Activated CD8-positive, alpha-beta memory T cell treated with anti-CD3 and anti-CD28 coated beads, Interleukin-2, amount 10 ng/mL, durations not matched to agents 7 days and 5 days (primary cell): ENCODE measurements around the gene IGSF11. TPM values are rescaled to one million over a fixed set of nuclear protein-coding genes. Genes with fewer than 3 reads are reported as not detected.
"Not testable (repeated sequence)": the region's sequence is repeated elsewhere in the genome, so short reads cannot be mapped to it uniquely, and the experiment has no call there.

Experiments
- ATAC-seq: fragments of 150-1000 bp; cut with Tn5 transposase; one replicate; pipeline ENCODE4 v1.10.0; 2021; ENCODE audit warnings: moderate library complexity
- CTCF ChIA-PET: fragments of 350-600 bp; sonication (Branson Sonifier 250); formaldehyde crosslinking; loops from one replicate; lab custom pipeline; 2021; ENCODE audit warnings: antibody characterized with exemption; lab: Charles Lee
- DNase-seq: peaks from one replicate; pipeline ENCODE4 v3.0.0-alpha.2; 2020
- H3K27ac Mint-ChIP-seq: one replicate; pipeline ENCODE4 v1.8.0; 2021; ENCODE audit warnings: mild to moderate bottlenecking, mixed read lengths
- H3K27me3 Mint-ChIP-seq: one replicate; pipeline ENCODE4 v1.8.0; 2021; ENCODE audit warnings: mixed read lengths
- H3K36me3 Mint-ChIP-seq: one replicate; pipeline ENCODE4 v1.8.0; 2021; ENCODE audit warnings: mild to moderate bottlenecking, mixed read lengths
- H3K4me1 Mint-ChIP-seq: one replicate; pipeline ENCODE4 v1.8.0; 2021; ENCODE audit warnings: mixed read lengths
- H3K4me3 Mint-ChIP-seq: one replicate; pipeline ENCODE4 v1.8.0; 2021; ENCODE audit warnings: mild to moderate bottlenecking, moderate library complexity, mixed read lengths
- H3K9me3 Mint-ChIP-seq: one replicate; pipeline ENCODE4 v1.8.0; 2022; ENCODE audit warnings: low read depth, mixed read lengths
- total RNA-seq, 2 experiments: library from RNA; stranded (reverse); gene quantifications; one replicate each; pipeline ENCODE4 v1.2.3, GENCODE V29; 2021

The IGSF11 gene, protein sequence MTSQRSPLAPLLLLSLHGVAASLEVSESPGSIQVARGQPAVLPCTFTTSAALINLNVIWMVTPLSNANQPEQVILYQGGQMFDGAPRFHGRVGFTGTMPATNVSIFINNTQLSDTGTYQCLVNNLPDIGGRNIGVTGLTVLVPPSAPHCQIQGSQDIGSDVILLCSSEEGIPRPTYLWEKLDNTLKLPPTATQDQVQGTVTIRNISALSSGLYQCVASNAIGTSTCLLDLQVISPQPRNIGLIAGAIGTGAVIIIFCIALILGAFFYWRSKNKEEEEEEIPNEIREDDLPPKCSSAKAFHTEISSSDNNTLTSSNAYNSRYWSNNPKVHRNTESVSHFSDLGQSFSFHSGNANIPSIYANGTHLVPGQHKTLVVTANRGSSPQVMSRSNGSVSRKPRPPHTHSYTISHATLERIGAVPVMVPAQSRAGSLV
- total RNA-seq = not detected

DNA sequence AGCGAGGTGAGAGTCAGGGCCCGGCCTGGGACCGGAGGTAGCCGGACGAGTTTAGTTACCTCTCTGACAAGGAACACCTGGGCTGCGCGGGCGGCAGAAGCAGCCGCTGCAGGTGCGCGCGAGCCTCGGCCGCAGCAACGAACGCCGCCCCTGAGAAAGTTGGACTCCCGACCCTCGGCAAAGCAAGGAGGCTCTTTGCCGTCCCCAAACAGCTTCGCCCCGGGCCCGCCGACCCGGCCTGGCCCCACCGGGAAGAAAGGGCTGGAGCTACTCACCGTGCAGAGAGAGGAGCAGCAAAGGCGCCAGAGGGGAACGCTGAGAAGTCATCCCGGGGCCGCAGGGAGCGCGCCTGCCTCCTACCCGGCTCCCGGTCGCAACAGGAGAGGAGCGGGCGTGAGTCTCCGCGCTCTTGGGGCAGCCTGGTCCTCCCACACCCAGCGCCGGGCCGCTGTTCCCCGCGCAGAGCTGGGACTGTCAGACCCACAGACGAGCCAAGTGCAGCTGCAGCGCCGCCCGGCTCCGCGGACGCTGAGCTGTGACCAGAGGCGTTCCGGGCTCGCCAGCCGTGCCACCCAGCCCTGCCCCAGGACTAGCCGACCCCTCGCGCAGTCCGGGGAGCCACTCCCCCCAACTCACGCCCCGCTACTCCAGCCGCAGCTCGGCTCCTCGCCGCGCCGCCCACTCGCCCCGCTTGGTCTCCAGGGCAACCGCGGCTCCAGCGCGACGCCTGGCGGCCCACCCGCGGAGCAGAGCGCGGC is at the start of gene IGSF11:
IGSF11 (minus strand) TSS at position 591 of the 758 bp plus-strand sequence; CDS start at position 327, 264 bp downstream.
- CTCF ChIA-PET = interaction anchor here (0.6 to 7.5 kb wide), 18 partner anchors 9 to 646 kb away, joined by 3 to 175 read pairs (median 4); partner anchors contain the start of gene B4GALT4
- ATAC-seq = peak; percentile 95
- Mint-ChIP-seq H3K36me3 (no peaks in the 10 kb centered on the region), H3K4me1 (peaks cover 8% of the 10 kb centered on the region), H3K27ac (no peak within 1 kb of the TSS), H3K27me3 (peaks cover 60% of the 10 kb centered on the region), H3K4me3 (peak within 1 kb of the TSS; percentile 66), H3K9me3 (no peaks in the 10 kb centered on the region)
- DNase-seq = peak; percentile 54

DNA sequence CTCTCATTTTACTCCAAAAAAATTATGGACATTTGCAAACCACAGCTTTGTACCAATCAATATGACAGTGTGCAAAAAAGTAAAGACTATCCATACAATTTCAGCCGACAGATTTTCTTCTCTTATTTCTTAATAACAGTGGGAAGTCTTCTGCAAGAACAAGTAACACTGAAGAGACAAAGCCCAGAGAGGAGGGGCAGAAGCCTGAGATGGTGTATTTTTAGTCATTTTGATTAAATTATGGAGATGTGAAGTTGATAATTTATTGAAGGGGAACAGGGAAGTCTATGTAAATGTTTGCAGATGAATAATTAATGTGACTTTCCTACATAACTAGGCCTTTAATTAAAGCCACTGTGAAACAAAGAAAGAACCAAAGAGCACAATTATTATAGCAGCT is 45.7 kb upstream of the IGSF11 start:
- Mint-ChIP-seq H3K36me3 (no peaks in the 10 kb centered on the region), H3K4me1 (no peaks in the 10 kb centered on the region), H3K9me3 (peaks cover 3% of the 10 kb centered on the region), H3K27me3 (peaks cover 5% of the 10 kb centered on the region), H3K27ac (no peak overlapping the region), H3K4me3 (no peak overlapping the region)
- CTCF ChIA-PET = no interaction called here
- ATAC-seq (no peak), DNase-seq (no peak)

DNA sequence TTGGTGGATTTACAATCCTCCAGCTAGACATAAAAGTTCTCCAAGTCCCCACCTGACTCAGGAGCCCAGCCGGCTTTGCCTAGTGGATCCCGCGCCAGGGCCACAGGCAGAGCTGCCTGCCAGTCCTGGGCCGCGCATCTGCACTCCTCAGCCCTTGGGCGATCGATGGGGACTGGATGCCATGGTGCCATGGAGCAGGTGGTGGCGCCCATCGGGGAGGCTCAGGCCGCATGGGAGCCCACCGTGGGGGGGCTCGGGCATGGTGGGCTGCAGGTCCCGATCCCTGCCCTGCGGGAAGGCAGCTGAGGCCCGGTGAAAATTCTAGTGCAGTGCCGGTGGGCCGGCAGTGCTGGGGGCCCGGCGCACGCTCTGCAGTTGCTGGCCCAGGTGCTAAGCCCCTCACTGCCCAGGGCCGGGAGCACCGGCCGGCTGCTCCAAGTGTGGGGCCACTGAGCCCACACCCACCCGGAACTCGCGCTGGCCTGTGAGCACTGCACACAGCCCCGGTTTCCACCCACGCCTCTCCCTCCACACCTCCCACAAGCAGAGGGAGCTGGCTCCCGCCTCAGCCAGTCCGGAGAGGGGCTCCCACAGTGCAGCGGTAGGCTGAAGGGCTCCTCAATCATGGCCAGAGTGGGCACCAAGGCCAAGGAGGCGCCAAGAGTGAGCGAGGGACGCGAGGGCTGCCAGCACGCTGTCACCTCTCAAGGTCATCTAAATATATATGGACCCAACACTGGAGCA is 38.8 kb upstream of the IGSF11 start:
- no peak overlapping the region for H3K4me3 Mint-ChIP-seq
- no peak overlapping the region for H3K27ac Mint-ChIP-seq
- H3K4me1 Mint-ChIP-seq = no peaks in the 10 kb centered on the region
- H3K36me3 Mint-ChIP-seq = no peaks in the 10 kb centered on the region
- peaks cover 3% of the 10 kb centered on the region for H3K9me3 Mint-ChIP-seq
- H3K27me3 Mint-ChIP-seq = peaks cover 5% of the 10 kb centered on the region
- DNase-seq (no peak), ATAC-seq (no peak)
- CTCF ChIA-PET = no interaction called here

DNA sequence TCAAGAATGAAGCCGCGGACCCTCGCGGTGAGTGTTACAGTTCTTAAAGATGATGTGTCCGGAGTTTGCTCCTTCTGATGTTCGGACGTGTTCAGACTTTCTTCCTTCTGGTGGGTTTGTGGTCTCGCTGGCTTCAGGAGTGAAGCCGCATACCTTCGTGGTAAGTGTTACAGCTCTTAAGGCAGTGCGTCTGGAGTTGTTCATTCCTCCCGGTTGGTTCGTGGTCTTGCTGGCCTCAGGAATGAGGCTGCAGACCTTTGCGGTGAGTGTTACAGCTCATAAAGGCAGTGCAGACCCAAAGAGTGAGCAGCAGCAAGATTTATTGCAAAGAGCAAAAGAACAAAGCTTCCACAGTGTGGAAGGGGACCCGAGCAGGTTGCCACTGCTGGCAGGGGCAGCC is 37.8 kb upstream of the IGSF11 start:
- not testable (repeated sequence) for H3K9me3 Mint-ChIP-seq, H3K4me3 Mint-ChIP-seq, ATAC-seq, DNase-seq, H3K27ac Mint-ChIP-seq, H3K36me3 Mint-ChIP-seq, H3K4me1 Mint-ChIP-seq, H3K27me3 Mint-ChIP-seq
- CTCF ChIA-PET = interaction anchor here (0.6 kb wide), 1 partner anchor 171 kb away, joined by 3 read pairs; no protein-coding TSS in a partner anchor

DNA sequence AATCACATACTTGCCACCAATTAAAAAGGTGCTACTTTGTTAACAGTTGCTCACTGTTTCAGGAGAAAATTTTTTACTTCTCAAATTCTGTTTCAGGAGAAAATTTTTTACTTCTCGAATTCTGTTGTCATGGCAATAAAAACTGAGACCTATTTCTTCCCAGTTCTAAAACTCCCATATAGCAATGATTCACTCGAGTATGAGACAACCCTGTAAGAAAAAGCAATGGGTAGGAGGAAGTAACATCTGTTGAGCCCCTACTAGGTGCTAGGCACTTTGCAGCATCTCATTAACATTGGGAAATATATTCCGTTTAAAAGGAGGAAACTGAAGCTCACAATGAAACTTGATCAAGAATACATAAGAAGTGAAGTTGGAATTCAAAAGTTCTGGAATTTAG is 35.1 kb upstream of the IGSF11 start:
- DNase-seq = no peak
- Mint-ChIP-seq H3K27ac (no peak overlapping the region), H3K27me3 (peaks cover 13% of the 10 kb centered on the region), H3K9me3 (no peaks in the 10 kb centered on the region), H3K4me1 (no peaks in the 10 kb centered on the region), H3K4me3 (no peak overlapping the region), H3K36me3 (no peaks in the 10 kb centered on the region)
- no peak for ATAC-seq
- CTCF ChIA-PET = no interaction called here

DNA sequence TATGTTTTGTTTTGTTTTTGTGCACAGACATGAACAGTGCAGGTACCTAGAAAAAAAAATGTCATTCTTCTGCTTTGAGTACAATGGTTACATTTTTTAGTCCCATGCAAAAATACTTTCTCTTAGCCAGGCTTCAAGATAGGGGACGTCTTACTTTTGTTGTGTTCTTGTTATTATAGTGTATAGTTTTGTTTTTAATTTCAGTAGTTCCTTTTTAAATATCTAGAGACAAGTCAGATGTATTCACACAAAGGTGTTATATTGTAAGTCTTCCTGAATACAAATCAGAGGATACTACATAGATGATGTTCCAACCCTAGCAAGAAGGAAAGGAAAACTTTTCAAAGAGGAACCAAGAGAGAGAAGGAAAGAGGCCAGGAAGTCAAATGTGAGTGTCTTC is 28.8 kb upstream of the IGSF11 start:
- CTCF ChIA-PET = no interaction called here
- no peak overlapping the region for H3K27ac Mint-ChIP-seq
- peaks cover 14% of the 10 kb centered on the region for H3K27me3 Mint-ChIP-seq
- no peaks in the 10 kb centered on the region for H3K9me3 Mint-ChIP-seq
- H3K4me1 Mint-ChIP-seq = no peaks in the 10 kb centered on the region
- ATAC-seq = no peak
- H3K36me3 Mint-ChIP-seq = no peaks in the 10 kb centered on the region
- DNase-seq = no peak
- H3K4me3 Mint-ChIP-seq = no peak overlapping the region

DNA sequence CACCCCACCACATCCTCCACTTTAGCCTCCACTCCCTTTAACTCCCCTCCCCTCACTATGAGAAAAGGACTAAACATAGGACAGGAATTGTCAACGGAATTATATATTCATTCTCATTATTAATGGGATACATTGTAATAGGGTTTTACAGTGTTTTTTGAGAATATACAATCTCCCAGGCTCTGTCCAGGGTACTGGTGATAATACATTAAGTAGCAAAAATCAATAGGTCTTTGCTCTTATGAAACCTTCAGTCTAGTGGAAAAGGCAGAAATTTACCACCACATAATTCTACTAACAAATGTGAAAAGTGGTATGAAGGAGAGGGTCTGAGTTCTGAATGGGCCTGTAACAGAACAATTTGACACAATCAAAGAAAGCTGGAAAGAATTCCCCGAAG is 28.2 kb upstream of the IGSF11 start:
- ATAC-seq = no peak
- Mint-ChIP-seq H3K27ac (no peak overlapping the region), H3K4me3 (no peak overlapping the region), H3K36me3 (no peaks in the 10 kb centered on the region), H3K27me3 (peaks cover 14% of the 10 kb centered on the region), H3K9me3 (no peaks in the 10 kb centered on the region), H3K4me1 (no peaks in the 10 kb centered on the region)
- DNase-seq = no peak
- CTCF ChIA-PET = no interaction called here

DNA sequence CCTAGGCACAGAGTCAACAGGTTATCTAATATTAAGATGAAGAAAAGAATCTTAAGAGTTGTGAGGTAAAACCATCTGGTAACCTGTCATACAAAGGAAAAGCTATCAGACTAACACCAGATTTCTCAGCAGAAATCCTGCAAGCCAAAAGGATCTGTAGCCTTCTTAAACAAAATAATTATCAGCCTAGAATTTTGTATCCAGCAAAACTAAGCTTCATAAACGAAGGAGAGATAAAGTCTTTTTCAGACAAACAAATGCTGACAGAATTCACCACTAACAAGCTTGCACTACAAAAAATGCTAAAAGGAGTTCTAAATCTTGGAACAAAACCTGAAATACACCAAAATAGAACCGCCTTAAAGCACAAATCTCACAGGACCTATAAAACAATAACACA is 9.9 kb upstream of the IGSF11 start:
- no peak for DNase-seq
- Mint-ChIP-seq H3K9me3 (no peaks in the 10 kb centered on the region), H3K4me1 (no peaks in the 10 kb centered on the region), H3K4me3 (no peak overlapping the region), H3K27ac (no peak overlapping the region), H3K36me3 (no peaks in the 10 kb centered on the region), H3K27me3 (no peaks in the 10 kb centered on the region)
- CTCF ChIA-PET = interaction anchor here (0.8 kb wide), 1 partner anchor 11 kb away, joined by 3 read pairs; no protein-coding TSS in a partner anchor
- no peak for ATAC-seq

DNA sequence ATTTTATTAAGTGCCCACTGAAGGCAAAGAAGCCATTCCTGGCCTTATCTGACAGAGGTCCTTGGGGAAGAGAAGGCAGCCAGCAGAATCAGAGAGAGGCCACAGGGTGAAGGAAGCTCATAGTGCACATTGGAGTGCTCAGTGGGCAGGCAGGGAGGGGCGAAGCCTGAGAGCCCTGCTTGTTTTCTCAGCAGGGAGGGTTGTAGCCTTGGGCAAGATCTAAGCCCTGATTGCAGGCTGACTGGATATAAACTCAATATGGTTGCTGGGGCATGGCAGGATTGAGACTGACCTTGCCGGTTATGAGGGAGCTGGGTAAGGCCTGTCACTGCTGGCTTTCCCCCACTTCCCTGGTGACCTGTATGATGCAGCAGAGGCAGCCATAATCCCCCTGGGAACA is 7.5 kb upstream of the IGSF11 start:
- no peak overlapping the region for H3K27ac Mint-ChIP-seq
- ATAC-seq (no peak), DNase-seq (no peak)
- no peaks in the 10 kb centered on the region for H3K9me3 Mint-ChIP-seq
- H3K4me3 Mint-ChIP-seq = no peak overlapping the region
- CTCF ChIA-PET = no interaction called here
- no peaks in the 10 kb centered on the region for H3K4me1 Mint-ChIP-seq
- peaks cover 11% of the 10 kb centered on the region for H3K27me3 Mint-ChIP-seq
- no peaks in the 10 kb centered on the region for H3K36me3 Mint-ChIP-seq

DNA sequence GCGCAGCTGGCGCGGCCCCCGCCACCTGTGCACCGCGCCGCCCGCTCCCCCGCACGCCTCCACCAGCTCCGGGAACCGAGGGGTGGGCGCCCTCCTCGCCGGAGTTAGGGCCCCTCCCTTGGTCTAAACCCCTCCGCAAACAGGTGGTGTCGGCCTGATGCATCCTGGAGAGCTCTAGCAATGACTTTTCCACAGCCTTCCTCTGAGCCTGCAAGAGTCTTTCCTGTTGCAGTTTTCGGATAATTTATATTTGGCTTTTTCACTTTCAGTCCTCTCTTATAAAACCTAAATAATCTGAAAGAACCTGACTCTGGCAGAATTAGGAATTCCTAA is 334 bp upstream of the IGSF11 start:
- CTCF ChIA-PET = interaction anchor here (0.6 to 7.5 kb wide), 14 partner anchors 10 to 646 kb away, joined by 3 to 175 read pairs (median 5); partner anchors contain the start of gene B4GALT4
- Mint-ChIP-seq H3K27ac (no peak overlapping the region), H3K4me3 (peak overlapping the region; percentile 66), H3K4me1 (peaks cover 8% of the 10 kb centered on the region), H3K27me3 (peaks cover 60% of the 10 kb centered on the region), H3K36me3 (no peaks in the 10 kb centered on the region), H3K9me3 (no peaks in the 10 kb centered on the region)
- DNase-seq = no peak
- ATAC-seq = no peak

DNA sequence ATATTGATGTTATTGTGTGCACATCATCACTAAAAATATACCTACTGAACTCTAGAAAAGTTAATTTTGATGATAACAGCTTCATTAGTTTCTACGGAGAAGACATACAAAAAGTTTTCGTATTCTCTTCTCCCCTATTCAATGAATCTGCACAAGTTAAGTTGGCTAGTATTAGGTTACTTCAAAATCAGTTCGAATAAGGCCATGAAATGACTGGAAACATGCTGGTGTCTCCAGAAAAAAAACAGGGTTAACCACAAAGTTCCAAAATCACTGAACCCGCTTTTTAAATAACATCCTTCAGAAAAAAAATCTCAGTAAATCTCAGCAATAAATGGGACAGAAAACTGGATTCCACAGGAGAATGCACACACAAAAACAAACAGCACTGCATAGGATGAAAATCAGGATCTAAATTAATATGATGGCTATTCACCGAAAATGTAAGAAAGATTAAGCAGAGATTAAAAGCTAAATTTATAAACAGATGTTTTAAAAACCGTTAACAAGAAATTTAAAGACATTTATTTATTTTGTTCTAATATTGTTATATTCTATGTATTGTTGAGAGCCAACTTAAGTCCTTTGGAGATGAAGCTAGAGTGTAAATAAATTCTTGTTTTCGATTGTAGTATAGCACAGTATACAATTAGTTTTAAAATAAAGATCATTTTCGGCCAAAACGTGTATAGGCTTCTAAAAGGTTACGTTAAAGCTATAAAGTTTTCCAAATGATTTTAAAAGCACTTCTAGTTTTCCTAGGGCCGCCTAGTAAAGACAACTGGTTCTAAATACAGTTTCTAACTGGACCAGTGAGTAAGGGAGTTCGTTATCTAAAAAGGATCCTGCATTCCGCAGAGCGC is 1.0 kb downstream of the IGSF11 start:
- H3K36me3 Mint-ChIP-seq = no peaks in the 10 kb centered on the region
- peaks cover 60% of the 10 kb centered on the region for H3K27me3 Mint-ChIP-seq
- DNase-seq (no peak), ATAC-seq (no peak)
- H3K27ac Mint-ChIP-seq = no peak overlapping the region
- peak overlapping the region; percentile 66 for H3K4me3 Mint-ChIP-seq
- H3K9me3 Mint-ChIP-seq = no peaks in the 10 kb centered on the region
- CTCF ChIA-PET = interaction anchor here (0.6 to 7.5 kb wide), 11 partner anchors 9 to 355 kb away, joined by 3 to 175 read pairs (median 4); partner anchors contain the start of gene B4GALT4
- peaks cover 8% of the 10 kb centered on the region for H3K4me1 Mint-ChIP-seq

DNA sequence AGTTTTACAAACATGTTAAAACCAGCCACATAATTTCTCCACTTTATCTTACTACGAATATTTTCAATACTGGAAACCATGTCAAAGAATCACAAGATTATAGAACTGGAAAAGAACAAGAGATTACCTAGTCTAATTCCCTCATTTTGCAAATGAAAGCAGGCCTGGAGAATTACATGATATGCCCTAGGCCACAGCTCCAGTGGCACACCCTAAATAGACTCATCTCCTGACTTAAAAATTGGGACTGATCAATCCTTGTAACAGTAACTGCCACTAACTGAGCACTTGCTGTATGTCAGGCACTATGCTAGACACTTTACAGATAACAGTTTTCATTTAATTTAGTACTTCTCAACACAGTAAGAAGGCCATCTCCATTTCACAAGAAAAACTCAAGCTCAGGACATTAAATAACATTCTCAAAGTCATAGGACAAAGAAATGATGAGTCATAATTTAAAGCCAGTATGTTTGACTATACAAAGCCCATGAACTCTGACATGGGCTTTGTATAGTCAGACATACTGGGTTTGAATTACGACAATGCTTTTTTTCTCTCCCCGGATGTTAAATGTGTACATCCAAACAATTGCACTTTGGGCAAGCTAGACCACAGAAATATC is 9.4 kb downstream of the IGSF11 start:
- Mint-ChIP-seq H3K4me3 (no peak overlapping the region), H3K9me3 (no peaks in the 10 kb centered on the region), H3K27me3 (peaks cover 20% of the 10 kb centered on the region), H3K36me3 (no peaks in the 10 kb centered on the region), H3K27ac (no peak overlapping the region), H3K4me1 (no peaks in the 10 kb centered on the region)
- CTCF ChIA-PET = interaction anchor here (2.6 kb wide), 1 partner anchor 10 kb away, joined by 10 read pairs; the partner anchor contains the start of gene IGSF11
- DNase-seq (no peak), ATAC-seq (no peak)
